PFSK-1 (cell line): Measurements from ENCODE around the gene FGD2.

Source experiments
- FOXP2 ChIP-seq: optimal IDR thresholded peaks from 2 replicates; pipeline ENCODE3; 2011; ENCODE audit warnings: borderline replicate concordance, control low read depth, inconsistent platforms; ENCODE audit not compliant: insufficient read depth; ENCODE audit errors: extremely low read length, extremely low read depth
- POLR2AphosphoS5 ChIP-seq: IDR thresholded peaks from 2 replicates; pipeline ENCODE4 v1.6.1; 2012; ENCODE audit warnings: low read depth, mild to moderate bottlenecking, control low read depth, low read length, moderate library complexity
- REST ChIP-seq, 2 experiments: IDR thresholded peaks; 2 replicates each; pipeline versions ENCODE4 v1.6.1 to v1.8.0; 2011 to 2012; ENCODE audit warnings: low read depth in 2 of 2, low read length in 2 of 2, control low read depth in 1 of 2, inconsistent platforms in 1 of 2, mild to moderate bottlenecking in 1 of 2, moderate library complexity in 1 of 2; ENCODE audit not compliant: insufficient read depth in 1 of 2
- SIN3A ChIP-seq: IDR thresholded peaks from 2 replicates; pipeline ENCODE4 v1.6.1; 2012; ENCODE audit warnings: mild to moderate bottlenecking, low read length, moderate library complexity, borderline replicate concordance; ENCODE audit not compliant: insufficient read depth
- TAF1 ChIP-seq: IDR thresholded peaks from 2 replicates; pipeline ENCODE4 v1.6.1; 2012; ENCODE audit warnings: low read length, control low read depth, borderline replicate concordance; ENCODE audit not compliant: insufficient read depth

FGD2 gene

GRCh38 chr6:37033819-37034795 is 28.7 kb downstream of the FGD2 start:
- TF ChIP-seq REST (IDR thresholded peaks at IDR 0.05; ENCODE audit: insufficient read depth in 1 of 2, low read depth in 2 of 2, low read length in 2 of 2): no peak
- TF ChIP-seq FOXP2: no peak
- no peak for TF ChIP-seq TAF1
- TF ChIP-seq SIN3A: no peak
- no peak for TF ChIP-seq POLR2AphosphoS5

GRCh38 chr6:37036146-37036545 is 30.7 kb downstream of the FGD2 start:
- TF ChIP-seq FOXP2 (no peak), SIN3A (no peak), REST (IDR thresholded peaks at IDR 0.05; ENCODE audit: insufficient read depth in 1 of 2, low read depth in 2 of 2, low read length in 2 of 2) (no peak), TAF1 (no peak), POLR2AphosphoS5 (no peak)

GRCh38 chr6:37038292-37039198 is 33.1 kb downstream of the FGD2 start:
- TF ChIP-seq SIN3A (no peak), POLR2AphosphoS5 (no peak), TAF1 (no peak), REST (IDR thresholded peaks at IDR 0.05; ENCODE audit: insufficient read depth in 1 of 2, low read depth in 2 of 2, low read length in 2 of 2) (no peak), FOXP2 (no peak)

- TF ChIP-seq TAF1 (no peak), FOXP2 (no peak), REST (IDR thresholded peaks at IDR 0.05; ENCODE audit: insufficient read depth in 1 of 2, low read depth in 2 of 2, low read length in 2 of 2) (no peak), POLR2AphosphoS5 (no peak), SIN3A (no peak)
Measured at GRCh38 chr6:37039958-37040357, 34.5 kb downstream of the FGD2 start.
